DND-41 (cell line): ENCODE measurements around the gene KCNA10.

Source experiments
- CTCF ChIP-seq: IDR thresholded peaks from 2 replicates; pipeline ENCODE4 v1.5.1; 2012; ENCODE audit warnings: borderline replicate concordance, low read length, moderate library complexity, mild to moderate bottlenecking; ENCODE audit not compliant: poor library complexity, severe bottlenecking; ENCODE audit errors: extremely low read depth
- EZH2 ChIP-seq: IDR thresholded peaks from 3 replicates; pipeline ENCODE4 v1.6.1; 2012; ENCODE audit warnings: borderline replicate concordance, low read depth, mild to moderate bottlenecking, moderate library complexity, low read length, inconsistent platforms; ENCODE audit not compliant: severe bottlenecking

DNA sequence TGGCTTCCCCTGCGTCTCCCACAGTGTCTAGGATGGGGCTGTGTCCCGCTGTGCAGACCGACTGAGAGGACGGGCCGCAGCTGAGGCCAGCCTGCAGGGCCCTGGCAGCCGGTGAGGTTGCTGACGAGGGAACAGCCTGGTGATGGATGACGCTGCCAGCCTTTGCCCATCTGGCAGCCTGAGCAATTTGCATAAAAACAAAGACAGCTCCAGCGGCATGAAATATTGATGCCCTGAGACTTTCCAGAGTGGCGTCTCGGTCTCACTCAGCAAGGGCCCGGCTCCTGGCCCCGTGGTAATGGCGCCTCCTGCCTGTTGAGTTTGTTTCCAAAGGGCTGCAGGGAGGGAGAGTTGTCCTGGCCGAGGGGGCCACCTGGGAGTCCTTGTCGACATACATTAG is 19.1 kb upstream of the KCNA10 start:
- TF ChIP-seq CTCF (no peak), EZH2 (no peak)
